Thyroid gland (tissue), 4 donors: ENCODE results near the gene EGFR.

Experiments used
- CTCF ChIP-seq, 6 experiments: fragments of 200-600 bp in 3 of 6; fragments of 450-650 bp in 3 of 6; sonication (generic) in 3 of 6; IDR thresholded peaks; one replicate each; pipeline ENCODE4 v1.5.1; 2016 to 2019; ENCODE audit warnings: antibody characterized with exemption in 6 of 6, mild to moderate bottlenecking in 2 of 6, inconsistent platforms in 1 of 6, moderate library complexity in 1 of 6
- POLR2A ChIP-seq, 2 donors: fragments of 450-650 bp; IDR thresholded peaks; one replicate each; pipeline ENCODE4 v1.6.1; 2017; ENCODE audit warnings: antibody characterized with exemption in 2 of 2, mild to moderate bottlenecking in 2 of 2, moderate library complexity in 1 of 2

GRCh38 chr7:54995610-54996363, 23.0 kb upstream of the EGFR start:
- TF ChIP-seq CTCF (IDR thresholded peaks at IDR 0.05) (no peak), POLR2A (IDR thresholded peaks at IDR 0.05) (no peak)
